Fibroblast of the conjunctiva (primary cell): ENCODE measurements around the gene CPLANE2.
"Not testable (repeated sequence)": the region's sequence is repeated elsewhere in the genome, so short reads cannot be mapped to it uniquely, and the experiment has no call there.

Experiments used
- DNase-seq: peaks from one replicate; pipeline ENCODE4 v3.0.0-alpha.2; 2010; ENCODE audit warnings: low read depth

Gene CPLANE2

DNA sequence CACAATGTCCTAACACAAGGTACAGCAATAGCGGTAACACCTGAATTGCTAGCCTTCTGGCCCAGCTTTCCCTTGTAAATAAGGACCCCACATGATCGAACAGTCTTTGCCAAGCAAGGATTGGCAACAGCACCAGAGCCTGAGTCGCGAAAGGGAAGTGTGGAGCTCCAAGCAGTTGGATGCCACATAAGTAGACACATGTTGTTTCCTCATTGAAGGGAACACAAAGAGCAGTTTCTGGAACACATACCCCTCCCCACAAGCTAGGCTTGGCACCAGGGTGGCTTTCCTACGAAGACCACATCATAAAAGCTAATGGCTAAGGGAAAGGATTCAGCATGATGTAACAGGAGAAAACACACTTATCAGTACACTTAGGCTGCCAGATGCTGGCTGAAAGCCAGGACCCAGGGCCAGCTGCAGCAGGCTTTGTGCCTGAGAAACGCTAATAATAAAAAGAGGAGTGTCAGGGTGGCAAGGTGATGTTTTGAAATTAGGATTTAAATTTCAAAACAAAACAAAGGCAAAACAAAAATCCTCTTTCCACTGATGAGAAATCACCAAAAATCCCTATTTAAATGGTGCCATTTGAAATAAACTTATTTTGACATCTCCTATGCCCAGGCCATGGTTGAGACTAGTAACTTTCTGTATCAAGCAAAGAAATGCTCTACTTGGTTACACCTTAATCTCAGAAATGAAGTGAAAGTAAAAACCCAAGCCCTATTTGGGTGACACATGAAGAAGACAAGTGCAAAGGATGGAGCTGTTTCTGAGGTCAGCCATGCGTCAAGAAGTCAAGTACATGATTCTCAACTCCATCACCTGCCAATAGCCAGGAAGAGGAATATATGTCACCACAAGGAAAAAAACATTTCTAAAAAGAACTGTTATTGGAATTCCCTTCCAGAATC lies 11.9 kb upstream of the CPLANE2 start:
- peak; percentile 90 for DNase-seq

DNA sequence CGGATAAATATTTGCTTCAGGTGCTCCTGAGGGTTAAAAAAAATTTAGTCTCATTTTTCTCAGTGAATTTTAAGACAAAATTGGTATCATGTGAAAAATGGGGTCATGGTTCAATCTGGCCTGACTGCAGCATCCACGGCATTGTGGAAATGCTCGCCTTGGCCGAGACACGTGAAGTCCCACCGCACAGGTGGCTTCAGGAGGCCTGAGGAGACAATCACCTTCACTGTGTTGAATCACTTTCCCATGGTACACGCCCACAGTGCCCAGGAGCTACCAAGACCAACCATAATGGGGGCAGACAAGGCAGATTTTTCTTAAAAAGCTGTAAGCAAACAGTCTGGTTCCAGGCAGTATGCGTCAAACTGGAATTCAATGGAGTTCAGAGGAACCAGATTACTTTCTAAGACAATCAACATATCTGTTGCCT lies 11.0 kb upstream of the CPLANE2 start:
- DNase-seq = no peak

GRCh38 chr1:16247441-16247840 lies 10.5 kb upstream of the CPLANE2 start:
- DNase-seq = no peak

DNA sequence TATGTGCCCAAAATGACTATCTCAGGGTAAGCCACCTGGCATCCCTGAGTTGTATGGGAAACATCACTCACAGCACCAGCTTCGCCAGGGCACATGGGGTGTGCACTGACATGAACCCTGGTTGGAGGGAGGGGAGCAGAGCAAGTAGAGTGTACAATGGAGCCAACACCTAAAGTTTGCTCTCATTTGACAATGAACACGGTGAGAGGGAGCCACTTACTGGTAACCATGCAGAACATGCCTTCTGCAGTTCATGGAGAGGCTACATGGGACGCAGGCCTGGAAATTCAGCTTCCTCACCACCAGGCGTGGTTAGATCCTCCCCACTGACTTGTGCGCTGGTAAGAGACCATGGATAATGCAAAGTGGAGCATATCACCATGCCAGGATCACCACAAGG lies 10.0 kb upstream of the CPLANE2 start:
- DNase-seq = no peak

DNA sequence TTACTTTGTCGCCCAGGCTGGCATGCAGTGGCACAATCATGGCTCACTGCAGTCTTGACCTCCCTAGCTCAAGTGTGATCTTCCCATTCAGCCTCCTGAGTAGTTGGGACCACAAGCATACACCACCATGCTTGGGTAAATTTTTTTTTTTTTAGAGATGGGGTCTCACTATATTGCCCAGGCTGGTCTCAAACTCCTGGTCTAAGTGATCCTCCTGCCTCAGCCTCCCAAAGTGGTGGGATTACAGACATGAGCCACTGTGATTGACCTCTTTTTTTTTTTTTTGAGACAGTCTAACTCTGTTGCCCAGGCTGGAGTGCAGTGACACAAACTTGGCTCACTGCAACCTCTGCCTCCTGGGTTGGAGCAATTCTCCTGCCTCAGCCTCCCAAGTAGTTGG lies 9.3 kb upstream of the CPLANE2 start:
- DNase-seq = not testable (repeated sequence)

DNA sequence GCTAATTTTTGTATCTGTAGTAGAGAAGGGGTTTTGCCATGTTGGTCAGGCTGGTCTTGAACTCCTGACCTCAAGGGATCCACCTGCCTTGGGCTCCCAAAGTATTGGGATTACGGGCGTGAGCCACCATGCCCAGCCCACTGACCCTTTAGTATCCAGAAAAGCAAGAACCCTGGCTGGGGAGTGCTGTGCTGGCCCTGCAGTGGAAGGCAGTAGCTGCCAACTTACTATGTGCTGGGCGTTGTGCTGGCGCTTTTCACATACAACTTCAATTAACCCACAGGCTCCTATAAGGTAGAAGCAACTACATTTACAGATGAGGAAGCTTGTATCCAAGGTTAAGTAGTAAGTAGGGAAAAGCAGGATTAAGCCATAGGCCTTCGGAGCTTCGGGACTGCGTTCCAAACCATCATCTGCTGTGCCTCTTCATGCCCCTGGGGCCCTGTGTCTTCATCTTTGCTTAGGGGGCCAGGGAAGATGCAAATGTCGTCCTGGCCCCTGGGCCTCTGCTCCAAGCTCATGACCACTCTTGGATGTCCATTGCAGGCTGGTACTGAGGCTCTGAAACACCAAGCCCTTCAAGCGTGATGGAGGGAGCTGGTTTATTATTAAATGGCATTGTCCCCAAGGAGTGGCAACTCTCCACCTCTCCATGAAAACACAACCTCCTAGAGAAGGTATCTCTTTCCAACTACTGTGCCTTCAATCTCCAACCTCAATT lies 8.7 kb upstream of the CPLANE2 start:
- DNase-seq = no peak

DNA sequence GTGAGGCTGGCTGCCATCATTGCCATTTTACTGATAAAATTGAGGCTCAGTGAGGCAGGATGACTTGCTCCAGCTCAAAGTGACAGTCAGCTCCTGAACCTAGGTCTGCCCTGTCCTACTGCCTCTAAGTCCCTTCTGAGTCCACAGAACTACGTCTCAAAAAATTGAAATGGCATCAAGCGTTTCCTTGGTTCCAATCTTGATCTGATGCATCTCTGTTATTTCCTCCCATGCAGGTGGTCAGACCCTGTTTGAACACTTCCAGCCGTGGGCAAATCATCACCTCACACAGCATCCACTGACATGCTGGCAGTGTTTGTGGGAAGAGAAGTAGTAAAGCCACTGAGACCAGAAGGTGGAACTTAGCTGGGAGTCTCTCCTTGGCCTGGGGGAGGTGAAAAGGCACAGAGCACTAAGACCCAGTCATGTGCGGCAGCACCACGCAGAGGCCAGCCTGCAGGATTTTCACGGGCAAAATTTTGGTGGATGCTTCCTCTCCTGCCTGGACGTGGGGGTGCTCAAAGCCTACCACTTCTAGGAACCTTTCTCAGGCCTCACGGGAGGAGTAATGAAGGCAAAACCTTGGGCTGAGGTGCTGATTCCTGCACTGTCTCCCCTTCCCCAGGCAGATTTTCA lies 7.8 kb upstream of the CPLANE2 start:
- no peak for DNase-seq

GRCh38 chr1:16243936-16244649 lies 7.1 kb upstream of the CPLANE2 start:
- peak; percentile 77 for DNase-seq

- no peak for DNase-seq
Observed at GRCh38 chr1:16243215-16243610, 6.2 kb upstream of the CPLANE2 start.

GRCh38 chr1:16242556-16243214 lies 5.7 kb upstream of the CPLANE2 start:
- DNase-seq = no peak

- DNase-seq = no peak
Observed at GRCh38 chr1:16241221-16241708, 4.3 kb upstream of the CPLANE2 start.

- no peak for DNase-seq
Observed at GRCh38 chr1:16239972-16240491, 3.0 kb upstream of the CPLANE2 start.

- DNase-seq = no peak
Observed at GRCh38 chr1:16237343-16237830, 404 bp upstream of the CPLANE2 start.

DNA sequence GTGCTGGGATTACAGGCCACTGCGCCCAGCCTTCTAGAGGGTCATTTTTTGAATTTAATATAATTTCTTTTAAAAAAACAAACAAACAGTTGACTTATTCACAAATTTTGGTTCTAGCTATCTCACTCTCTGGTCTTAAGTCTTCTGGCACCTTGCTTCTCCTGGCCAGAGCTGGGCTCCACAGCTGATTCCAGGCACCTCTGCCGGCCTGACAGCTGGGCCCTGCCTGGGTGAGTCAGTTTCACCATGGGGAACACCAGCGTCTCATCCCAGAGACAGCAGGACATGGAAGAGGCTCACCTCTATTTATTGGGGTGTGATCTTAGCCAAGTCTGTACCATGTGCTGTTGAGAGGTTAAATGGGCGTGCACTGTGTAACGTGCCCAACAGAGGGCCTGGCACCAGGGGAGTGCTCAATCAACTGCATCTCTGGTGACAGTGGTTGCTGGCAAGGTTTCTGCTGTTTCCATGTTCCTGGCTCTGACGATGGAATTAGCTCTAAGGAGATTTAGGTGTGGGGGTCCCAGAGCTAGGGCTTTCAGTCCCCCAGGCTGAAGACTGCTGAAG lies 956 bp downstream of the CPLANE2 start:
- no peak for DNase-seq

DNA sequence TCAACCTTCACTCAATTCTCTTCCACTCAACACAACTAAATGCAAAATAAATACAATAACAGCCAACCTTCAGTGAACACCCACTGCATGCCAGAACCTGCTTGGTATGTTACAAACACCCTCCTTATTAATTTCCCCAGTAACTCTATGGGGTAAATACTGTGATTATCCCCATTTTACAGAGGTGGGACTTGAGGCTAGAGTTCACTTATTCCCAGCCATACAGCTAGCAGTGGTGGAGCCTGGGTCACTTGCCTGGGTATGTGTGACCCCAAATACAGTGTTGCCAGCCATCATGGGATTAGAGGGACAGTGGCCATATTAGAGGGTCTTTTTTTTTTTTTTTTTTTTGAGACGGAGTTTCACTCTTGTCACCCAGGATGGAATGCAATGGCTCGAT lies 1.6 kb downstream of the CPLANE2 start:
- no peak for DNase-seq

- no peak for DNase-seq
Observed at GRCh38 chr1:16233431-16233830, 3.6 kb downstream of the CPLANE2 start.

GRCh38 chr1:16232316-16232710 lies 4.7 kb downstream of the CPLANE2 start:
- DNase-seq = no peak

DNA sequence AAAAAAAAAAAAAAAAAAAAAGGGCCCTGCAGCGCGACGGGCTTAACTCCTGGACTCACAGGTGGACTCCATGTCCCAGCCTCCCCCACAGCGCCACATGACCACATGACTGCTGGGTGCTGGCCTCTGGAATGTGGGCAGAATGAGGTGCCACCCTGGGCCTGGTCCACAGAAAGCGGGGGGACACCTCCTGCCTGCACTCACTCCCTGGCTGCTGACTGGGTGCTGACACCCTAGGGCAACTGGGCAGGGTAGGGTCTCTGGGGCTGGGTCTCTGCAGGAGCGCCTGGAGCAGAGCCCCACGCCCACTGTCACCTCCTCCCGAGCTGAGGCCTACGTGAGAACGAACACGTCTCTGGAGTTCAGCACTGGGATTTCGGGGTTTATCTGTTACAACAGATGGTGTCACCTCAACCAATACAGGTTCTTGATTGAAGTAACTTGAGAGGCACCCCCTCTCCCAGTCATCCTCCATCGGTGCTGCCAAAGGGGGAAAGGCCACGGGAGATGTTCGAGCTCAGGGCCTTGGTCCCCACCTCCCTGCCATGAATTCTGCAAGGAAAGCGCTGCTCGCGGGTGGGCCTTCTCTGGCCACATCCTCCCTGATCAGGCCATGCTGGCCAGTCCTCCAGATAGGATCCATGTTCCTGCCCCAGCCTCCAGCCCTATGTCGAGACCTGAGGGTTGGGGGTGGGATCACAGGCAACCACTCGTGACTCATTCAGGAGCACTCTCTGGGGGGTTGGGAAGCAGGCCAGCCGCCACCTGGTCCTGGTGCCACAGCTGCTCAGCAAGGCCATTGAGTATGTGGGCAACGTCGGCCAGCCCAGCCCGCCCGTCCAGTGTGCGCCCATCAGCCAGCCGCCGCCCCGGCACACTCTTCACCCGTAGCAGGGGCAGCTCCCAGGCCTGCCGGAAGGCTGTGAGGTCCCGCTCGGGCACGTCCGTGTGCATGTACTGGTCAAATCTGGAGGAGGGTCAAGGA lies 5.4 kb downstream of the CPLANE2 start:
- no peak for DNase-seq

DNA sequence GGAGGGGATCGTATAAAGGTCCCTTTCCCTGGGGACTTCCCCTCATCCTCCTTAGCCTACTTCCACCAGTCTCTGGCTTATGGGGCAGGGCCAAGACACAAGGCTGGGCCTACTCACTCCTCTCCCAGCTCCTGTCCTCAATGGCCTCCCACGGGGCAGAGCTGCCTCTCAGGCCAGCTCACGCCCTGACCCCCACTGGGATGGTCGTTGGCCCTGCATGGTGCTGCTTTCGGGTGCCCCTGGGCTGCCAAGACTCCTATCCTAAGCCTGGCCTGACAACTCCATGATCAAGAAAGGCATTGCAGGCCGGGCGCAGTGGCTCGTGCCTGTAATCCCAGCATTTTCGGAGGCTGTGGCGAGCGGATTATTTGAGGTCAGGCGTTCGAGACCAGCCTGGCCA lies 6.2 kb downstream of the CPLANE2 start:
- DNase-seq = no peak
